H9 (cell line): ENCODE measurements around the gene SAP25. TPM values are rescaled to one million over a fixed set of nuclear protein-coding genes. Genes with fewer than 3 reads are reported as not detected.

Experiments
- DNase-seq: peaks from one replicate; pipeline ENCODE4 v3.0.0-alpha.2; 2017
- H2AFZ ChIP-seq: one replicate; pipeline ENCODE4 v1.6.1; 2013; ENCODE audit warnings: mild to moderate bottlenecking, low read length, control low read depth, moderate library complexity
- H2AK5ac ChIP-seq: 2 replicates; pipeline ENCODE4 v1.6.1; 2013; ENCODE audit warnings: low read length, control low read depth, mixed read lengths; ENCODE audit not compliant: insufficient read length
- H2BK120ac ChIP-seq: one replicate; pipeline ENCODE4 v1.6.1; 2013; ENCODE audit warnings: low read depth, mild to moderate bottlenecking, low read length, control low read depth, inconsistent platforms; ENCODE audit not compliant: poor library complexity, severe bottlenecking
- H2BK12ac ChIP-seq: 2 replicates; pipeline ENCODE4 v1.6.1; 2013; ENCODE audit warnings: low read length, control low read depth, mixed read lengths, low read depth; ENCODE audit not compliant: insufficient read length
- H2BK15ac ChIP-seq: 2 replicates; pipeline ENCODE4 v1.6.1; 2013; ENCODE audit warnings: low read depth, low read length, control low read depth
- H2BK20ac ChIP-seq: one replicate; pipeline ENCODE4 v1.6.1; 2013; ENCODE audit warnings: low read depth, mild to moderate bottlenecking, low read length, control low read depth, inconsistent platforms; ENCODE audit not compliant: poor library complexity, severe bottlenecking
- H2BK5ac ChIP-seq: 2 replicates; pipeline ENCODE4 v1.6.1; 2013; ENCODE audit warnings: low read length, control low read depth, mixed read lengths; ENCODE audit not compliant: insufficient read length
- H3K14ac ChIP-seq: 2 replicates; pipeline ENCODE4 v1.6.1; 2013; ENCODE audit warnings: low read length, control low read depth; ENCODE audit not compliant: insufficient read depth
- H3K18ac ChIP-seq: 2 replicates; pipeline ENCODE4 v1.6.1; 2013; ENCODE audit warnings: low read depth, mild to moderate bottlenecking, mixed read lengths, low read length, control low read depth; ENCODE audit not compliant: insufficient read length
- H3K23ac ChIP-seq: 2 replicates; pipeline ENCODE4 v1.6.1; 2013; ENCODE audit warnings: low read length, control low read depth, mixed read lengths, low read depth; ENCODE audit not compliant: insufficient read length
- H3K23me2 ChIP-seq: 2 replicates; pipeline ENCODE4 v1.6.1; 2013; ENCODE audit warnings: low read depth, mild to moderate bottlenecking, mixed read lengths, low read length, control low read depth; ENCODE audit not compliant: insufficient read length, poor library complexity, severe bottlenecking
- H3K27ac ChIP-seq: 2 replicates; pipeline ENCODE4 v1.5.1; 2013; ENCODE audit warnings: low read length, control low read depth, mixed read lengths, low read depth; ENCODE audit not compliant: insufficient read length
- H3K27me3 ChIP-seq: 2 replicates; pipeline ENCODE4 v1.6.1; 2013; ENCODE audit warnings: low read length, control low read depth, inconsistent platforms; ENCODE audit not compliant: insufficient read depth
- H3K4ac ChIP-seq: 2 replicates; pipeline ENCODE4 v1.6.1; 2013; ENCODE audit warnings: low read depth, mild to moderate bottlenecking, control low read depth, inconsistent platforms, low read length, moderate library complexity
- H3K4me1 ChIP-seq: 2 replicates; pipeline ENCODE4 v1.6.1; 2013; ENCODE audit warnings: low read length, control low read depth, inconsistent platforms; ENCODE audit not compliant: insufficient read depth
- H3K4me2 ChIP-seq: 2 replicates; pipeline ENCODE4 v1.6.1; 2013; ENCODE audit warnings: low read length, control low read depth, mixed read lengths; ENCODE audit not compliant: insufficient read length, insufficient read depth
- H3K56ac ChIP-seq: 2 replicates; pipeline ENCODE4 v1.6.1; 2013; ENCODE audit warnings: low read depth, mild to moderate bottlenecking, mixed read lengths, low read length, control low read depth; ENCODE audit not compliant: insufficient read length
- H3K79me1 ChIP-seq: 2 replicates; pipeline ENCODE4 v1.6.1; 2013; ENCODE audit warnings: low read depth, mild to moderate bottlenecking, moderate library complexity, low read length, control low read depth, inconsistent platforms; ENCODE audit not compliant: insufficient read depth, poor library complexity, severe bottlenecking
- H3K79me2 ChIP-seq: 2 replicates; pipeline ENCODE4 v1.6.1; 2013; ENCODE audit warnings: low read length, control low read depth, inconsistent platforms; ENCODE audit not compliant: insufficient read depth
- H3K9ac ChIP-seq: 2 replicates; pipeline ENCODE4 v1.6.1; 2013; ENCODE audit warnings: low read length, control low read depth, mixed read lengths; ENCODE audit not compliant: insufficient read length; ENCODE audit errors: extremely low read depth
- H3K9me3 ChIP-seq: one replicate; pipeline ENCODE4 v1.6.1; 2013; ENCODE audit warnings: low read depth, low read length, inconsistent platforms; ENCODE audit not compliant: control insufficient read depth
- H3T11ph ChIP-seq: one replicate; pipeline ENCODE4 v1.6.1; 2013; ENCODE audit warnings: mild to moderate bottlenecking, low read length, control low read depth, inconsistent platforms
- H4K20me1 ChIP-seq: one replicate; pipeline ENCODE4 v1.6.1; 2013; ENCODE audit not compliant: control insufficient read depth, insufficient read length, insufficient read depth
- H4K5ac ChIP-seq: 2 replicates; pipeline ENCODE4 v1.6.1; 2013; ENCODE audit warnings: low read depth, mild to moderate bottlenecking, mixed read lengths, low read length, control low read depth; ENCODE audit not compliant: insufficient read length
- H4K8ac ChIP-seq: replicated peaks from 2 replicates; pipeline ENCODE4 v1.6.1; 2013; ENCODE audit warnings: low read length, control low read depth, mixed read lengths, low read depth; ENCODE audit not compliant: insufficient read length
- H4K91ac ChIP-seq: 2 replicates; pipeline ENCODE4 v1.6.1; 2013; ENCODE audit warnings: low read depth, mild to moderate bottlenecking, moderate library complexity, mixed read lengths, low read length, control low read depth; ENCODE audit not compliant: insufficient read length
- H3K27ac Mint-ChIP-seq, 3 experiments: 2 replicates in 2 of 3; 3 replicates in 1 of 3; pipeline ENCODE4 v1.8.0; 2020 to 2021; ENCODE audit warnings: mixed read lengths in 3 of 3, mild to moderate bottlenecking in 1 of 3, moderate library complexity in 1 of 3
- H3K27me3 Mint-ChIP-seq: 2 replicates; pipeline ENCODE4 v1.8.0; 2021; ENCODE audit warnings: low read depth, mild to moderate bottlenecking, moderate library complexity, mixed read lengths
- H3K36me3 Mint-ChIP-seq, 3 experiments: 2 replicates in 2 of 3; 3 replicates in 1 of 3; pipeline ENCODE4 v1.8.0; 2020 to 2021; ENCODE audit warnings: low read depth in 3 of 3, mixed read lengths in 3 of 3; ENCODE audit not compliant: insufficient read depth in 1 of 3
- H3K4me1 Mint-ChIP-seq, 2 experiments: 2 replicates each; pipeline ENCODE4 v1.8.0; 2020; ENCODE audit warnings: mixed read lengths in 2 of 2
- H3K4me3 Mint-ChIP-seq, 2 experiments: 2 replicates in 1 of 2; 3 replicates in 1 of 2; pipeline ENCODE4 v1.8.0; 2020 to 2021; ENCODE audit warnings: mild to moderate bottlenecking in 2 of 2, mixed read lengths in 2 of 2, moderate library complexity in 1 of 2
- H3K9me3 Mint-ChIP-seq, 2 experiments: 2 replicates in 1 of 2; 3 replicates in 1 of 2; pipeline ENCODE4 v1.8.0; 2020; ENCODE audit warnings: mild to moderate bottlenecking in 2 of 2, mixed read lengths in 2 of 2, moderate library complexity in 1 of 2
- CTCF ChIP-seq: fragments of 200-600 bp; sonication (generic); conservative IDR thresholded peaks from 3 replicates; pipeline ENCODE4 v1.8.0; 2021; ENCODE audit warnings: antibody characterized with exemption, mild to moderate bottlenecking
- WGBS: extraction: QIAGEN DNeasy Blood & Tissue Kit; methylation state at CpG from one replicate; pipeline ENCODE4 v1.1.7; 2013; ENCODE audit warnings: missing lambda C conversion rate, low lambda C conversion rate, mixed read lengths; ENCODE audit not compliant: insufficient read length; ENCODE audit errors: extremely low coverage; 5-methylcytosine and 5-hydroxymethylcytosine counted together
- total RNA-seq: library from RNA; stranded (reverse); gene quantifications from 2 replicates; pipeline ENCODE4 v1.2.1, GENCODE V29; 2021

Gene SAP25
- total RNA-seq, 1 experiment from 2014 or later, result 4.2 TPM

- no peak for TF ChIP-seq CTCF
- no peaks in the 10 kb centered on the region for H3K79me2 ChIP-seq
- no peaks in the 10 kb centered on the region for H3K9me3 Mint-ChIP-seq
Measured at GRCh38 chr7:100606313-100606712, 32.6 kb upstream of the SAP25 start.

More at GRCh38 chr7:100606313-100606712, 32.6 kb upstream of the SAP25 start:
- H3K36me3 Mint-ChIP-seq, result peaks cover 0 to 19% (median 13%) of the 10 kb centered on the region in 3 experiments; a peak in 5 of 7 replicates
- no peak overlapping the region for H3T11ph ChIP-seq
- H4K20me1 ChIP-seq, result no peaks in the 10 kb centered on the region
- no peaks in the 10 kb centered on the region for H3K79me1 ChIP-seq
- H2BK12ac ChIP-seq, result no peak overlapping the region
- no peak overlapping the region for H2AFZ ChIP-seq
- H2BK20ac ChIP-seq, result no peak overlapping the region
- no peak overlapping the region for H4K8ac ChIP-seq
- H3K4ac ChIP-seq, result no peak overlapping the region
- H3K4me2 ChIP-seq, result peak overlapping the region; percentile 93
- H3K18ac ChIP-seq, result no peak overlapping the region
- no peak overlapping the region for H2BK5ac ChIP-seq
- DNase-seq, result no peak
- H4K5ac ChIP-seq, result no peak overlapping the region
- no peak overlapping the region for H2AK5ac ChIP-seq
- H3K9ac ChIP-seq, result no peak overlapping the region
- peaks cover 27 to 46% of the 10 kb centered on the region in 2 experiments for H3K4me1 Mint-ChIP-seq
- no peak overlapping the region for H3K14ac ChIP-seq
- no peak overlapping the region for H4K91ac ChIP-seq
- no peaks in the 10 kb centered on the region for H3K27me3 ChIP-seq
- no CpG with 5 or more reads among the region's 12 CpGs for WGBS
- no peak overlapping the region for H3K27ac Mint-ChIP-seq
- H3K56ac ChIP-seq, result no peak overlapping the region
- H2BK120ac ChIP-seq, result no peak overlapping the region
- H3K27me3 Mint-ChIP-seq, result peaks cover 25% of the 10 kb centered on the region
- H2BK15ac ChIP-seq, result no peak overlapping the region
- no peak overlapping the region for H3K23ac ChIP-seq
- H3K4me1 ChIP-seq, result peaks cover 2% of the 10 kb centered on the region; the same call in 1 of the 2 replicates
- H3K23me2 ChIP-seq, result peaks cover 35% of the 10 kb centered on the region
- no peak overlapping the region for H3K27ac ChIP-seq
- H3K9me3 ChIP-seq, result no peaks in the 10 kb centered on the region
- peak overlapping the region; percentile 70 to 89; a peak in 4 of 5 replicates for H3K4me3 Mint-ChIP-seq
